Bronchial epithelial cell (primary cell): Measurements from ENCODE around the gene MZB1. TPM values are rescaled to one million over a fixed set of nuclear protein-coding genes. Genes with fewer than 3 reads are reported as not detected.
A peak's percentile ranks its signal among the peaks of the same experiment; 100 is the strongest.
"Not testable (repeated sequence)": the region's sequence is repeated elsewhere in the genome, so short reads cannot be mapped to it uniquely, and the experiment has no call there.

ENCODE experiments used
- DNase-seq: peaks from one replicate; pipeline ENCODE4 v3.0.0-alpha.2; 2010; ENCODE audit warnings: low read depth
- FAIRE-seq: peaks from 2 replicates; lab custom pipeline; 2011; peaks lifted over from hg19 to GRCh38; lab: Jason Lieb, UNC
- H3K27me3 ChIP-seq: 2 replicates; pipeline ENCODE4 v1.5.1; 2011; ENCODE audit warnings: low read length; ENCODE audit not compliant: control insufficient read depth, insufficient read depth
- H3K36me3 ChIP-seq: 2 replicates; pipeline ENCODE4 v1.5.1; 2011; ENCODE audit warnings: low read length; ENCODE audit not compliant: control insufficient read depth, insufficient read depth
- H3K4me3 ChIP-seq: 2 replicates; pipeline ENCODE4 v1.5.1; 2011; ENCODE audit warnings: mild to moderate bottlenecking, low read depth, low read length, control low read depth
- total RNA-seq: library from RNA; depleted of rRNA; stranded (reverse); fragments of >200 nt; gene quantifications from 2 replicates; pipeline ENCODE4 v1.2.1, GENCODE V29; 2014
- TF ChIP-seq, protein P1 (sequence below): IDR thresholded peaks from 2 replicates; pipeline ENCODE4 v1.5.1; 2011; ENCODE audit warnings: mild to moderate bottlenecking, moderate library complexity, low read length, control low read depth, inconsistent platforms; ENCODE audit not compliant: insufficient read depth, severe bottlenecking

The MZB1 gene
- total RNA-seq, 1 donor from 2014 or later: not detected

DNA sequence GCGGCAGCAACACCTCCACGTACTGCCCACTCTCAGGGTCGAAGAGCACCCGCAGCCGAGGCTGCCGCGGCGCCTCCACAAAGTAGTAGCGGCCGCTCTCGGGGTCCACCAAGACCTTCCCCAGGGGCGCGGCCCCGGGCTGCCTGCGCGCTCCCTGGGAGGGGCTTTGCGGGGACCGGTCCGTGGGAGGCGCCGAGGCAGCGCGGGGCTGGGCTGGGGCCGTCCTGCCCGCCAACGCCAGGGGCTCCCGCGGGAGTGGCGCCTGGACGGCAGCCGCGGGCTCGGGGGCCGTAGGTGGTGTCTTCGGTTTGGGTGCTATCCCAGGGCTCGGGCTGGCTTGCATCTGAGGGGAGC, 2.6 kb upstream of the MZB1 start:
- no peaks in the 10 kb centered on the region for H3K27me3 ChIP-seq

DNA sequence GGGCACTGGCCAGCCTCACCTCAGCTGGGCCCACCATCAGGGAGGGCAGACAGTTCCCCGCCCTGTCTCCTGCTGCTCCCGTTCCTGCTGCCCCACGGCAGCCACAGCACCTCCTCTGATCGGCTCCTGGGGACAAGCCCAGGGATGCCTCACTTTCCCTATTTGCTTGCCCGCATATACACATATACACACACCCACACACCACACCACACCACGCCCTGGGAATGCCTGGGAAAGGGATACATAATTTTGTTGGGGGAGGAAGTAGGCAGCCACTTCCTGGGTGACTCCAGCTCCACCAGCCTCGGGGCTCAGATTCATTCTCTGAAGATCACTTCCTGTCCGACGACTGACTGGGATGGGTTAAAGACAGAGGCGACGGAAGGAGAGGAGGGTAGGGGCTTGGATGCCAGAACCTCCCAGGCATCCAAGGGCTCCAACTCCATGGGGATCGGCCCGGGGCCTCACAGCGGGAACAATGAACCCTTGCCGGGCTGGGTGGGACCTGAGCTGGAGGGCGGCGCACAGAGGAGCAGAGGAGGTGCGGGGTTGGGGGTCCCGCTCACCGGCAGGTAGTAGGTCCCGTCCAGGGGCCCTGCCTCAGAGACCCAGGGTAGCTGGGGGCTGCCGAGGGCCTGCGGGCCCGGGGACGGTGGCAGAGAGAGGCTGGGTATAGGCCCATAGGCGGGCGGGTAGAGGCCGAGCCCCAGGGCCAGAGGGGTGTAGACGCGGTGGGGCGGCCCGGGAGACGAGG, 2.0 kb upstream of the MZB1 start:
- peak overlapping the region; percentile 43 for H3K4me3 ChIP-seq
- H3K36me3 ChIP-seq: no peaks in the 10 kb centered on the region
- no peaks in the 10 kb centered on the region for H3K27me3 ChIP-seq
- peak; percentile 55 for FAIRE-seq
- DNase-seq: peak; percentile 94
- TF ChIP-seq, protein P1, sequence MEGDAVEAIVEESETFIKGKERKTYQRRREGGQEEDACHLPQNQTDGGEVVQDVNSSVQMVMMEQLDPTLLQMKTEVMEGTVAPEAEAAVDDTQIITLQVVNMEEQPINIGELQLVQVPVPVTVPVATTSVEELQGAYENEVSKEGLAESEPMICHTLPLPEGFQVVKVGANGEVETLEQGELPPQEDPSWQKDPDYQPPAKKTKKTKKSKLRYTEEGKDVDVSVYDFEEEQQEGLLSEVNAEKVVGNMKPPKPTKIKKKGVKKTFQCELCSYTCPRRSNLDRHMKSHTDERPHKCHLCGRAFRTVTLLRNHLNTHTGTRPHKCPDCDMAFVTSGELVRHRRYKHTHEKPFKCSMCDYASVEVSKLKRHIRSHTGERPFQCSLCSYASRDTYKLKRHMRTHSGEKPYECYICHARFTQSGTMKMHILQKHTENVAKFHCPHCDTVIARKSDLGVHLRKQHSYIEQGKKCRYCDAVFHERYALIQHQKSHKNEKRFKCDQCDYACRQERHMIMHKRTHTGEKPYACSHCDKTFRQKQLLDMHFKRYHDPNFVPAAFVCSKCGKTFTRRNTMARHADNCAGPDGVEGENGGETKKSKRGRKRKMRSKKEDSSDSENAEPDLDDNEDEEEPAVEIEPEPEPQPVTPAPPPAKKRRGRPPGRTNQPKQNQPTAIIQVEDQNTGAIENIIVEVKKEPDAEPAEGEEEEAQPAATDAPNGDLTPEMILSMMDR: no peak

More for the DNA sequence above, 2.6 kb upstream of the MZB1 start:
- TF ChIP-seq, protein P1: no peak
- FAIRE-seq: no peak
- Histone ChIP-seq H3K4me3 (peak overlapping the region; percentile 43), H3K36me3 (no peaks in the 10 kb centered on the region)
- no peak for DNase-seq

DNA sequence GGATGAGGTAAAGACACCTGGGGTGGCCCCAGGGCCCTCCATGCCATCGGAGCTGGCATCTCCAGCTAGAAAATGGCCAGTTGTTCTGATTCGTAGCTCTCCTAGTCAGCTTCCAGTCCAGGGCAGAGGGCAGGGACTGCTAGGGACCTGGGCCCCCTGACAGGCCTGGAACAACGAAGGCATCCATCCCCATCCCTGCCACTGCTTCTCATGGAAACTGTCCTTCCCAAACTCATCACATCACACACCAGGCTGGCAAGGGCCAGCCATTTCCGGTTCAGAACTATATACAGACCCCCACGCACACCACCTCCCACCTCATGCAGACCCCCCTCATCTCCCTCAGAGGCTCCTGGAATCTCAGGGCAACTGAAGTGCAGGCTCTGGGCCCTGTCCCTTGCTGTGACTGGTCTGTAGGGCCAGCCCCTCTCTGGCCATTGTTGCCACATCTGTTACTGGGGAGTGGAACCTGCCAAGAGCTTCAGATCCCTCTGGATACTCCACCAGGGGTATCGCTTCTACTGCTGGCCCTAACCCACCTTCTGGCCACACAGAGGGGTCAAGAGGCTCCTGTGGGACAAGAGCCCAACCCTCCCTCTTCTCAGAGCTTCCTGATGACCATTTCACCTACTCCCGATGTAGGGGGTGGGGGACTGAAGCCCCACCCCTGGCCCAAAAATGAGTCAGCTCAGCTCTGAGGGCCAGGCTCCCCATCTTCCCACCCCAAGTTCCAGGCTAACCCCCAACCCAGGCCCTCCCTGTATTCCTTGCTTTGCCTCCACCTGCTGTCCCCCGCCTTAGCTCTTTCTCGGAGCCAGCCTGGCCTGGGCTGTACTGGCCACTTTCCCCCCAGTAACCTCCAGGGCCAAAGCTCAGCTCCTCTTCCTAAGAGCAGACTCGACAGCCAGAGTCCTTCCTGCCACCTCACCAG, 1.2 kb upstream of the MZB1 start:
- no peaks in the 10 kb centered on the region for H3K27me3 ChIP-seq
- H3K36me3 ChIP-seq: no peaks in the 10 kb centered on the region
- FAIRE-seq (no peak), DNase-seq (peak; percentile 41)
- TF ChIP-seq, protein P1: no peak
- H3K4me3 ChIP-seq: no peak overlapping the region

DNA sequence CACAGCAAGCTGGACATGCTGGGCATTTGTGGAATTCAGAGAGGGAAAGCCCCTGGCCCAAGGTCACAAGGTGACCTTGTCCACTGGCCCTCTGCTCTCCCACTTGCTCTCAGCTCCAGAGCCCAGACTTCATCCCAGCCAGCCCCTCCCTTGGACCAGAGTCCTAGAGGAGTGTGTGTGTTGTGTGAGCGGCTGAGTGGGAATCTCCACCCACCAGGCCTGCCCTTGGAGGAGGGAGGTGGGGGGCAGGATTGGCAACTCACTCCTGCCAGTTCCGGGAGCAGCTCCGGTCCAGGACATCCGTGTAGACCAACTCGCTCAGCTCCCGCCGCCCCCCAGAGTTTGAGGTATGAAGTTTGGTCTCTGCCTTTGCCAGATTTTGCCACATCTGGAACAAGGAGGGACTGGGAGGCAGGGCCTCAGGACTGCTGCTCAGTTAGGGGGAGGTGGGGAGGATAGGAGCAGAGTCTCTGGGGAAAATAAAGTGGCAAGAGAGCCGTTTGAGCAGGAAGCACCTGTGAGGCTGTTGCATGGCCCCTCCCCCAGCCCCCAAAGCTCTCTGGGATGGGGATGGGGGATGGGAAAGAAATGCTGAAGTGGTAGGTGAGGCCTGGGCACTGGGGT, 1.4 kb downstream of the MZB1 start:
- Histone ChIP-seq H3K36me3 (no peaks in the 10 kb centered on the region), H3K27me3 (no peaks in the 10 kb centered on the region), H3K4me3 (no peak overlapping the region)
- TF ChIP-seq, protein P1: no peak
- DNase-seq: no peak
- no peak for FAIRE-seq

DNA sequence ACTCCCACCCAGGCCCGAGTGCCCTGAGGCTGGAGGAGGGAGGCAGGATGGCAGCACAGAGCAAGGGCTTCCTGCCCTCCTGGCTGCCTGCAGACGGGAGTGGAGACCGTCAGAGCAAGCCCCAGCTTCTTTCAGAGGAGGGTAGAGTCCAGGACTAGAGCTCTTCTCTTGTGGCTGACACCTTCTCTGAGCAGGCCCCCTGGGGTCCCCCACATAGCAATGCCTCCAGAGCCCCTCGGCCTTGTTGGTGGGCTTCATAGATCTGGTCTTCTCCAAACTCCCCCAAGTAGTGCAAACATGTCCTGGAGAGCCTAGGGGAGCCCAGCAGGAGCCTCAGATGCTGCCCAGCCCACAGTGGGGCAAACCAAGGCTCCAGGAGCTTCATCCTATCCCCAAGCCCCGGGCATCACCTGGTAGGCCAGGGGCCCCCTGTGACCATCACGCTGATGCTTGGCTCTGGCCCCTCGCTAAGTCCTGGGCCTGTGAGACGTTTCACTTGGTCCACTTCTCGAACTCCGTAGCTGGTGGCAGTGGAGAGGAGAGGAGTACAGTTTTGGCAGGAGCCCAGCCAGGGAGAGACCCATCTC, 2.0 kb downstream of the MZB1 start:
- DNase-seq (no peak), FAIRE-seq (no peak)
- no peaks in the 10 kb centered on the region for H3K36me3 ChIP-seq
- TF ChIP-seq, protein P1: no peak
- H3K4me3 ChIP-seq: no peak overlapping the region
- no peaks in the 10 kb centered on the region for H3K27me3 ChIP-seq

DNA sequence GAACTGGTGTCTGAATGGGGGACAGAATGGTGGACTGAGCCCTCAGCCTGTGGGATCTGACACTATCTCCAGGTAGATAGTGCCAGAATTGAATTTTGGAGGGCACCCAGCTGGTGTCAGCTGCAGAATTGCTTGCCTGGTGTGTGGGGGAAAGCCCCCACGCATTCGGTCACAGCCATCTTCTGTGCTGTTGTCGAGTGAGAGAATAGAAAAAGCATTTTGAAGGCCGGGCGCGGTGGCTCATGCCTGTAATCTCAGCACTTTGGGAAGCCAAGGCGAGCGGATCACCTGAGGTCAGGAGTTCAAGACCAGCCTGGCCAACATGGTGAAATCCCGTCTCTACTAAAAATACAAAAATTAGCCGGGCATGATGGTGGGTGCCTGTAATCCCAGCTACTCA, 2.8 kb downstream of the MZB1 start:
- FAIRE-seq, H3K27me3 ChIP-seq, H3K4me3 ChIP-seq, H3K36me3 ChIP-seq, DNase-seq: not testable (repeated sequence)
